Neutrophil (primary cell): Measurements from ENCODE around the gene CSTF1.

Source experiments
- H3K27ac ChIP-seq: fragments of 200-600 bp; sonication (generic); 2 replicates; pipeline ENCODE4 v1.5.1; 2016; ENCODE audit warnings: mild to moderate bottlenecking, moderate library complexity
- H3K27me3 ChIP-seq: fragments of 200-600 bp; sonication (generic); 2 replicates; pipeline ENCODE4 v1.6.0; 2016; ENCODE audit warnings: mild to moderate bottlenecking
- H3K36me3 ChIP-seq: fragments of 200-600 bp; sonication (generic); 2 replicates; pipeline ENCODE4 v1.5.1; 2017
- H3K4me1 ChIP-seq, 2 experiments: fragments of 200-600 bp in 1 of 2; sonication (generic) in 1 of 2; 1 replicate in 1 of 2; 2 replicates in 1 of 2; pipeline versions ENCODE4 v1.5.1 to v1.6.1; 2013 to 2016; ENCODE audit warnings: low read depth in 1 of 2, low read length in 1 of 2, mild to moderate bottlenecking in 1 of 2, moderate library complexity in 1 of 2; ENCODE audit not compliant: control insufficient read depth in 1 of 2, insufficient read depth in 1 of 2
- H3K4me3 ChIP-seq, 2 experiments: fragments of 200-600 bp in 1 of 2; sonication (generic) in 1 of 2; 1 replicate in 1 of 2; 2 replicates in 1 of 2; pipeline ENCODE4 v1.5.1; 2013 to 2016; ENCODE audit warnings: low read depth in 1 of 2, low read length in 1 of 2, mild to moderate bottlenecking in 1 of 2, moderate library complexity in 1 of 2
- H3K9me3 ChIP-seq: fragments of 200-600 bp; sonication (generic); 2 replicates; pipeline ENCODE4 v1.5.1; 2016
- TF ChIP-seq, protein P1 (sequence below): fragments of 200-600 bp; sonication (generic); IDR thresholded peaks from 2 replicates; pipeline ENCODE4 v1.5.1; 2016; ENCODE audit warnings: antibody characterized with exemption

Gene CSTF1

DNA sequence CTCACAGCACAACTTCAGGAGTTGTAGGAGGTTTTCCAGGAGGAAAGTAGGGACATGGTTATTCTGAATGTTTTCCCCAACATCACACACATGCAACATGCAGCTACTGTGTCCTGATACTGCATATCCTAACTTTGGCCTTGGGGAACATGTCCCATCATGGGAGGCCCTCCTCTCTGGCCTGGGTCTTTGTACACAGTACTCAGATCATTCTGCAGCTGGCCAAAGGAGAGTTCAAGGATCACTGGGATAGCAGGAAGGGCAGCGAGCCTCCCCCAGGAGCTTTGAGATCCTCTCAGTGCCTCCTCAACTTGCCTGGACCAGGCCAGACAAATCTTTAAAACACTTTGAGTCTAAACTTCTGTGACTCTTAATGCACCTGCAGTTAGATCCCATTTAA, 32.5 kb downstream of the CSTF1 start:
- Histone ChIP-seq H3K27ac (peak overlapping the region; percentile 97), H3K27me3 (no peaks in the 10 kb centered on the region), H3K36me3 (peaks cover 15% of the 10 kb centered on the region), H3K9me3 (no peaks in the 10 kb centered on the region), H3K4me3 (peak overlapping the region in 1 of 2 experiments; percentile 9), H3K4me1 (peaks cover 96 to 99% of the 10 kb centered on the region in 2 experiments)
- TF ChIP-seq, protein P1, sequence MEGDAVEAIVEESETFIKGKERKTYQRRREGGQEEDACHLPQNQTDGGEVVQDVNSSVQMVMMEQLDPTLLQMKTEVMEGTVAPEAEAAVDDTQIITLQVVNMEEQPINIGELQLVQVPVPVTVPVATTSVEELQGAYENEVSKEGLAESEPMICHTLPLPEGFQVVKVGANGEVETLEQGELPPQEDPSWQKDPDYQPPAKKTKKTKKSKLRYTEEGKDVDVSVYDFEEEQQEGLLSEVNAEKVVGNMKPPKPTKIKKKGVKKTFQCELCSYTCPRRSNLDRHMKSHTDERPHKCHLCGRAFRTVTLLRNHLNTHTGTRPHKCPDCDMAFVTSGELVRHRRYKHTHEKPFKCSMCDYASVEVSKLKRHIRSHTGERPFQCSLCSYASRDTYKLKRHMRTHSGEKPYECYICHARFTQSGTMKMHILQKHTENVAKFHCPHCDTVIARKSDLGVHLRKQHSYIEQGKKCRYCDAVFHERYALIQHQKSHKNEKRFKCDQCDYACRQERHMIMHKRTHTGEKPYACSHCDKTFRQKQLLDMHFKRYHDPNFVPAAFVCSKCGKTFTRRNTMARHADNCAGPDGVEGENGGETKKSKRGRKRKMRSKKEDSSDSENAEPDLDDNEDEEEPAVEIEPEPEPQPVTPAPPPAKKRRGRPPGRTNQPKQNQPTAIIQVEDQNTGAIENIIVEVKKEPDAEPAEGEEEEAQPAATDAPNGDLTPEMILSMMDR = no peak

DNA sequence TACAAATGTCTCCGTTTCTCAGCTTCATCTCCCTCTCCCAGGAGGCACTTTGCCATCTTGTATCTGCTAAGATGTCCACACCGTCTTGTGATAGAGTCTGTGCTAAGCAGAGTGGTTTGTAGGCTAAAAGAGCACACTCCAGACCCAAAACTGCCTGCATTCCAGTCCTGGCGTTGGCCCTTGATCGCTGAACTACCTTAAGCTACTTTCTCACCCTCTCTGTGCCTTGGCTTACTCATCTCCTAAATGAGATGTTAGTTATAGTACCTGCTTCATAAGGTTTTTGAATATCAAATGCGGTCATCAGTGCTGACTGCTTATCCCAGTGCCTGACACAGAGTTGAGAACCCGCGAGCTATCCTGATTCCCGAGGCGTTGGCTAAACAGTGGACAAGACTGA, 33.6 kb downstream of the CSTF1 start:
- Histone ChIP-seq H3K27ac (peak overlapping the region; percentile 97), H3K4me1 (peaks cover 96 to 99% of the 10 kb centered on the region in 2 experiments), H3K36me3 (peaks cover 7% of the 10 kb centered on the region), H3K27me3 (no peaks in the 10 kb centered on the region), H3K4me3 (peak overlapping the region in 1 of 2 experiments; percentile 72), H3K9me3 (no peaks in the 10 kb centered on the region)
- TF ChIP-seq, protein P1 = no peak

DNA sequence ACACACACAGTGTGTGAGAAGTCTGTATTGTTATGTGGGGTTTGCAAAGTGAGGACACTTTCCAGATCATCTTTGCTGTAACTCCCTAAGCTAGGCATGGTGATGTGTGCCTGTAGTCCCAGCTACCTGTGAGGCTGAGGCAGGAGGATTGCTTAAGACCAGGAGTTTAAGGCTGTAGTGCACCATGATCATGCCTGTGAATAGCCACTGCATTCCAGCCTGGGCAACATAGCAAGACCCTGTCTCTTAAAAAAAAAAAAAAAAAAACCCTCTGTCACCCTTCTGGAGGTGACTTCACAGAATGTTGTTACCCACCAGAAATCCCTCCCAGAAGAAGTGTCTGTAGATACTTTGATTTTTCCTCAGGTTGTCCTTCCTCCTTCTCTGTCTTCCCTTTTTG, 34.5 kb downstream of the CSTF1 start:
- Histone ChIP-seq H3K27ac (peak overlapping the region; percentile 97), H3K27me3 (no peaks in the 10 kb centered on the region), H3K4me3 (peak overlapping the region in 1 of 2 experiments; percentile 72), H3K4me1 (peaks cover 96 to 97% of the 10 kb centered on the region in 2 experiments), H3K36me3 (peaks cover 7% of the 10 kb centered on the region), H3K9me3 (no peaks in the 10 kb centered on the region)
- TF ChIP-seq, protein P1 = no peak

DNA sequence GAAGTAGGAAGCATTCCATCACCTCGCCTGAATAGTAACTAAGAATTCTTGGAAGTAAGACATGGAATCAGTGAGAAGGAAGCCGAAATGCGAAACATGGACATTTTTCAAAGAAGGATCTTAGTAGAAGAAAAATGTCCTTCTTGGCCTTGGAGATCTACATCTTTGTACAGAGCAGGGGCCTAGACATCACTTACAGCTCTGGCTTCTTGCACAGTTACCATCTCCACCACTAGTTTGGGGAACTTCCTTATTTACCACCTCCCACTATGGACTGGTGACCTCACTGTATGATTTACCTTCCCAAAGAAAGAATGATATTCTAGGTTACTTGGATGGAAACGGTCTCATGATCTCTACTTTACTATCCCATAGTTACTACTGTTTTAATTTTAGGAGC, 35.4 kb downstream of the CSTF1 start:
- Histone ChIP-seq H3K27me3 (no peaks in the 10 kb centered on the region), H3K9me3 (no peaks in the 10 kb centered on the region), H3K27ac (peak overlapping the region; percentile 97), H3K4me3 (peak overlapping the region; percentile 64 to 72), H3K4me1 (peaks cover 89 to 90% of the 10 kb centered on the region in 2 experiments), H3K36me3 (peaks cover 7% of the 10 kb centered on the region)
- TF ChIP-seq, protein P1 = peak; percentile 59

DNA sequence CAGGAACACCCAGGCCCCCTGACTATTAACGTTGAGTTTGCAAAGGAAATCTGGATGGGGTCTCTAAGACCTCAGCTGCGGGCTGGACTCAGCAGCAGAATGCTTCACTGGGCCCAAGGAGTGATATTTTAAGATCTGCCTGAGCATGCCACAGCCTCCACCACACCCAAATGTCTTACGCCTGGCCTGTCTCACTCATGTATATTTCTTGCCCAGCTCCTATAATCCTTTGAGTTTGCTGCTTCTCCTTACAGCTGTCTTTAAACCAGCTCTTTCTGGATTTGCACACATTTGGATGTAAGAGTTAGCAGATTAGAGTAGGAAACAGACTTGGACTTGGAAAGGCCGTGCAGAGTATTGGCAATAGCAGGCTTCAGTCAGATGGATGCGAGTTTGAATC, 36.0 kb downstream of the CSTF1 start:
- peak overlapping the region; percentile 64 to 72 for H3K4me3 ChIP-seq
- peak overlapping the region; percentile 97 for H3K27ac ChIP-seq
- H3K27me3 ChIP-seq = no peaks in the 10 kb centered on the region
- TF ChIP-seq, protein P1 = no peak
- H3K36me3 ChIP-seq = peaks cover 7% of the 10 kb centered on the region
- no peaks in the 10 kb centered on the region for H3K9me3 ChIP-seq
- peaks cover 83% of the 10 kb centered on the region in 2 experiments for H3K4me1 ChIP-seq

DNA sequence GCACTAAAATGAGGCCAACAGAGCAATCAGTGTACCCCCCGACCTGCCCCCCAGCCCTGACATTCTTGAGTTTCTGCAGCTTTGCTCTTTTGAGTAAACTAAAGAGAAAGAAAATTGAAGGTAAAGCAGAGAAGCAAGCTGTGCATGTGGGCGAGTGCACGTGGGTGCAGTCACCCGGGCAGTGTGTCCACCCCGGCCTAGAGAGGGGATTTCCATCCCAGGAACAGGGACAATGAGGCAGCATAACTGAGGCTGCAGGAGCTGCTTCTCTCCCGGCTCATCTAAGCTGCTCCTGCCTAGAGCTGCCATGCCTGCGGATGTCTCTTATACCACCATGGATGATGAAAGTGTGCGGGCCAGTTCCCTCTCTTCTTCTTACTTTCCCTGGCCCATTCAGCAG, 36.4 kb downstream of the CSTF1 start:
- Histone ChIP-seq H3K36me3 (peaks cover 12% of the 10 kb centered on the region), H3K27me3 (no peaks in the 10 kb centered on the region), H3K4me1 (peaks cover 78 to 83% of the 10 kb centered on the region in 2 experiments), H3K27ac (peak overlapping the region; percentile 97), H3K4me3 (peak overlapping the region; percentile 64 to 72), H3K9me3 (no peaks in the 10 kb centered on the region)
- TF ChIP-seq, protein P1 = no peak
